Stimulated activated CD8-positive, alpha-beta memory T cell treated with anti-CD3 and anti-CD28 coated beads, Interleukin-15, amount 100 ng/mL, for 1 hour (primary cell): ENCODE results near the gene DNAJC7.
A peak's percentile ranks its signal among the peaks of the same experiment; 100 is the strongest.
"Not testable (repeated sequence)": the region's sequence is repeated elsewhere in the genome, so short reads cannot be mapped to it uniquely, and the experiment has no call there.

ENCODE experiments used
- DNase-seq: peaks from one replicate; pipeline ENCODE4 v3.0.0-alpha.2; 2020; ENCODE audit warnings: low read depth

DNAJC7 gene

GRCh38 chr17:41948762-41949460 is 68.3 kb downstream of the DNAJC7 start:
- no peak for DNase-seq

- DNase-seq = no peak
Observed at GRCh38 chr17:41944943-41945342, 72.3 kb downstream of the DNAJC7 start.

GRCh38 chr17:41943492-41943891 is 73.7 kb downstream of the DNAJC7 start:
- DNase-seq = no peak

- DNase-seq = no peak
Observed at GRCh38 chr17:41942626-41943373, 74.4 kb downstream of the DNAJC7 start.

GRCh38 chr17:41941168-41941567 is 76.1 kb downstream of the DNAJC7 start:
- DNase-seq = no peak

GRCh38 chr17:41939693-41940090 is 77.5 kb downstream of the DNAJC7 start:
- no peak for DNase-seq

GRCh38 chr17:41939044-41939692 is 78.1 kb downstream of the DNAJC7 start:
- no peak for DNase-seq

- no peak for DNase-seq
Observed at GRCh38 chr17:41937970-41938954, 79.0 kb downstream of the DNAJC7 start.

GRCh38 chr17:41935641-41936040 is 81.6 kb downstream of the DNAJC7 start:
- no peak for DNase-seq

- no peak for DNase-seq
Observed at GRCh38 chr17:41932816-41933389, 84.3 kb downstream of the DNAJC7 start.

GRCh38 chr17:41931715-41932114 is 85.5 kb downstream of the DNAJC7 start:
- DNase-seq = not testable (repeated sequence)

GRCh38 chr17:41930833-41931156 is 86.4 kb downstream of the DNAJC7 start:
- not testable (repeated sequence) for DNase-seq

GRCh38 chr17:41930009-41930832 is 87.0 kb downstream of the DNAJC7 start, which contains the start of gene ODAD4:
Gene ODAD4, plus strand, starts transcription at chr17:41930617. Its CDS starts 107 bp downstream, at chr17:41930724.
- DNase-seq = peak; percentile 90

GRCh38 chr17:41928693-41929251 is 88.5 kb downstream of the DNAJC7 start:
- DNase-seq = no peak
